ENCODE measurements around the gene GSTO2. TPM values are rescaled to one million over a fixed set of nuclear protein-coding genes. Genes with fewer than 3 reads are reported as not detected.

GSTO2 gene
- total and polyA plus RNA-seq, 10 of the 15 experiments (the other 5 are each of a cell fraction or from before 2014, with no cell fraction given): 0.16 to 0.86 (median 0.46) TPM

DNA sequence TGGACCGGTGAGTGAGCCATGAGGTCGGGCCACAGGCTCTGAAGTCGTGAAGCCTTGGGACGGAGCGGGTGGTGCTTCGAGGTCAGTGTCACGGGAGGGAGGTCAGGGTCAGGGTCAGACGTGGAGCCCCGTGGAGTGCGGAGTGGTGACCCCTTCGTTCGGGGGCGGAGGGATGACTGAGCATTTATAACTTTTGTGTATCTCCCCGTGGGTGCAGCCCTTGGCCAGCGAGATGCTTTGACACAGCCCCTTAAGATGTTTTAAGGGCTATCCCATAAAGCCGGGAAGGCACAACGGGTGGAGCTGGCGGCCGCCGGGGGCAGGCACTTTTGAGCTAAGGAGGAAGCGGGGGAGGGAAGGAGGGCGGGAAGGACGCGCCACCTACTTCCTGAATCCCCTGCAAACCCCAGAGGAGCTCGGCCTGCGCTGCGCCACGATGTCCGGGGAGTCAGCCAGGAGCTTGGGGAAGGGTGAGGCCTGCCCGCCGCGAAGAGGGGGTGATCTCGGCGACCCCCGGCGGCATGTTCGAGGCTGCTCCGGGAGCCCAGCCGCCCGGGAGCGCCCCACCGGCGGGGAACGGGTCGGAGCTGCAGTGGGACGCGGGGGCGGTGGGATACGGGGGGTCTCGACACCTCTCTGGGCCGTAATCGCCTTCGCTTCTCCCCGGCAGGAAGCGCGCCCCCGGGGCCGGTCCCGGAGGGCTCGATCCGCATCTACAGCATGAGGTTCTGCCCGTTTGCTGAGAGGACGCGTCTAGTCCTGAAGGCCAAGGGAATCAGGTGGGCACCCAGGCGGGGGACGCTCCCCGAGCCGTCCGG, 14.3 kb upstream of the GSTO2 start, which contains the start of gene GSTO1 (continued):
- TF ChIP-seq HDAC2 (IDR thresholded peaks at IDR 0.05) (no peak), FOXM1 (IDR thresholded peaks at IDR 0.05; ENCODE audit: low read depth, low read length) (no peak), KLF5 (IDR thresholded peaks at IDR 0.05; ENCODE audit: partially characterized antibody) (no peak), CBX5 (IDR thresholded peaks at IDR 0.05; ENCODE audit: low read depth) (no peak), ZNF274 (IDR thresholded peaks at IDR 0.05; ENCODE audit: insufficient read depth, insufficient read length) (no peak), MEF2A (IDR thresholded peaks at IDR 0.05; ENCODE audit: insufficient read depth, low read depth, low read length) (no peak), POLR2A (IDR thresholded peaks at IDR 0.05; ENCODE audit: low read depth, low read length) (peak; percentile 94), ATF7 (IDR thresholded peaks at IDR 0.05; ENCODE audit: low read depth) (no peak), FOS (IDR thresholded peaks at IDR 0.05; ENCODE audit: borderline replicate concordance, extremely low read depth, insufficient read length) (no peak), BACH1 (IDR thresholded peaks at IDR 0.05; ENCODE audit: borderline replicate concordance) (0 out of 2 replicates have a peak, but pooled peaks have one; percentile 39), SUZ12 (IDR thresholded peaks at IDR 0.05; ENCODE audit: unreplicated experiment) (no peak), NFIC (IDR thresholded peaks at IDR 0.05; ENCODE audit: low read depth, low read length) (no peak), STAT1 (conservative IDR thresholded peaks at IDR 0.05) (no peak), NFYB (IDR thresholded peaks at IDR 0.05; ENCODE audit: insufficient read depth, low read depth, low read length) (no peak), SUPT20H (IDR thresholded peaks at IDR 0.05; ENCODE audit: borderline replicate concordance, control insufficient read depth, low read depth, low read length) (no peak), CREB1 (IDR thresholded peaks at IDR 0.05; ENCODE audit: low read depth) (peak; percentile 64), TCF12 (IDR thresholded peaks at IDR 0.05; ENCODE audit: low read depth, low read length) (0 out of 2 replicates have a peak, but pooled peaks have one; percentile 35), TCF3 (IDR thresholded peaks at IDR 0.05; ENCODE audit: borderline replicate concordance, insufficient read depth, low read depth, low read length) (no peak), ZNF622 (IDR thresholded peaks at IDR 0.05) (no peak), SIN3A (IDR thresholded peaks at IDR 0.05; ENCODE audit: low read depth, low read length) (0 out of 2 replicates have a peak, but pooled peaks have one; percentile 11), SREBF2 (IDR thresholded peaks at IDR 0.05; ENCODE audit: low read length) (no peak), CBFB (IDR thresholded peaks at IDR 0.05; ENCODE audit: low read depth) (peak; percentile 35; the same call in 1 of the 2 replicates), BRCA1 (IDR thresholded peaks at IDR 0.05; ENCODE audit: low read depth, low read length) (no peak)
- TF ChIP-seq, protein P1, sequence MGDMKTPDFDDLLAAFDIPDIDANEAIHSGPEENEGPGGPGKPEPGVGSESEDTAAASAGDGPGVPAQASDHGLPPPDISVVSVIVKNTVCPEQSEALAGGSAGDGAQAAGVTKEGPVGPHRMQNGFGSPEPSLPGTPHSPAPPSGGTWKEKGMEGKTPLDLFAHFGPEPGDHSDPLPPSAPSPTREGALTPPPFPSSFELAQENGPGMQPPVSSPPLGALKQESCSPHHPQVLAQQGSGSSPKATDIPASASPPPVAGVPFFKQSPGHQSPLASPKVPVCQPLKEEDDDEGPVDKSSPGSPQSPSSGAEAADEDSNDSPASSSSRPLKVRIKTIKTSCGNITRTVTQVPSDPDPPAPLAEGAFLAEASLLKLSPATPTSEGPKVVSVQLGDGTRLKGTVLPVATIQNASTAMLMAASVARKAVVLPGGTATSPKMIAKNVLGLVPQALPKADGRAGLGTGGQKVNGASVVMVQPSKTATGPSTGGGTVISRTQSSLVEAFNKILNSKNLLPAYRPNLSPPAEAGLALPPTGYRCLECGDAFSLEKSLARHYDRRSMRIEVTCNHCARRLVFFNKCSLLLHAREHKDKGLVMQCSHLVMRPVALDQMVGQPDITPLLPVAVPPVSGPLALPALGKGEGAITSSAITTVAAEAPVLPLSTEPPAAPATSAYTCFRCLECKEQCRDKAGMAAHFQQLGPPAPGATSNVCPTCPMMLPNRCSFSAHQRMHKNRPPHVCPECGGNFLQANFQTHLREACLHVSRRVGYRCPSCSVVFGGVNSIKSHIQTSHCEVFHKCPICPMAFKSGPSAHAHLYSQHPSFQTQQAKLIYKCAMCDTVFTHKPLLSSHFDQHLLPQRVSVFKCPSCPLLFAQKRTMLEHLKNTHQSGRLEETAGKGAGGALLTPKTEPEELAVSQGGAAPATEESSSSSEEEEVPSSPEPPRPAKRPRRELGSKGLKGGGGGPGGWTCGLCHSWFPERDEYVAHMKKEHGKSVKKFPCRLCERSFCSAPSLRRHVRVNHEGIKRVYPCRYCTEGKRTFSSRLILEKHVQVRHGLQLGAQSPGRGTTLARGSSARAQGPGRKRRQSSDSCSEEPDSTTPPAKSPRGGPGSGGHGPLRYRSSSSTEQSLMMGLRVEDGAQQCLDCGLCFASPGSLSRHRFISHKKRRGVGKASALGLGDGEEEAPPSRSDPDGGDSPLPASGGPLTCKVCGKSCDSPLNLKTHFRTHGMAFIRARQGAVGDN (IDR thresholded peaks at IDR 0.05): peak; percentile 76

Data from GM12878 (cell line).